Fibroblast of lung (primary cell): Measurements from ENCODE around the gene ARHGEF40. TPM values are rescaled to one million over a fixed set of nuclear protein-coding genes. Genes with fewer than 3 reads are reported as not detected.

Experiments
- DNase-seq, 2 donors: peaks; one replicate each; pipeline versions ENCODE4 v3.0.0 to v3.0.0-alpha.2; 2010; ENCODE audit warnings: low read depth in 2 of 2
- H2AFZ ChIP-seq: 2 replicates; pipeline ENCODE4 v1.5.1; 2012; ENCODE audit warnings: low read length, control low read depth, inconsistent platforms
- H3K27ac ChIP-seq: 2 replicates; pipeline ENCODE4 v1.5.1; 2011; ENCODE audit warnings: low read length, control low read depth; ENCODE audit not compliant: insufficient read depth
- H3K27me3 ChIP-seq: 2 replicates; pipeline ENCODE4 v1.5.1; 2011; ENCODE audit warnings: mild to moderate bottlenecking, low read length; ENCODE audit not compliant: control insufficient read depth, insufficient read depth
- H3K36me3 ChIP-seq: 2 replicates; pipeline ENCODE4 v1.5.1; 2011; ENCODE audit warnings: low read length; ENCODE audit not compliant: control insufficient read depth, insufficient read depth
- H3K4me1 ChIP-seq: 2 replicates; pipeline ENCODE4 v1.5.1; 2011; ENCODE audit warnings: low read length; ENCODE audit not compliant: control insufficient read depth, insufficient read depth; ENCODE audit errors: extremely low read depth
- H3K4me2 ChIP-seq: 2 replicates; pipeline ENCODE4 v1.5.1; 2011; ENCODE audit warnings: low read length, control low read depth; ENCODE audit not compliant: insufficient read depth; ENCODE audit errors: extremely low read depth
- H3K4me3 ChIP-seq, 4 experiments: fragments of 200-600 bp in 1 of 4; sonication (generic) in 1 of 4; replicated peaks in 1 of 4; 2 replicates each; pipeline ENCODE4 v1.5.1; 2011 to 2016; ENCODE audit warnings: low read length in 4 of 4, low read depth in 3 of 4, mild to moderate bottlenecking in 3 of 4, control low read depth in 2 of 4, inconsistent platforms in 1 of 4, mixed read lengths in 1 of 4; ENCODE audit not compliant: insufficient read depth in 1 of 4; ENCODE audit errors: control extremely low read depth in 1 of 4
- H3K79me2 ChIP-seq: 2 replicates; pipeline ENCODE4 v1.5.1; 2012; ENCODE audit warnings: mild to moderate bottlenecking, low read length, inconsistent platforms; ENCODE audit not compliant: control insufficient read depth, insufficient read depth
- H3K9ac ChIP-seq: 2 replicates; pipeline ENCODE4 v1.5.1; 2011; ENCODE audit warnings: mild to moderate bottlenecking, low read length, control low read depth; ENCODE audit not compliant: insufficient read depth
- H3K9me3 ChIP-seq: 2 replicates; pipeline ENCODE4 v1.5.1; 2012; ENCODE audit warnings: low read depth, low read length; ENCODE audit not compliant: control insufficient read depth, insufficient read depth
- H4K20me1 ChIP-seq: 2 replicates; pipeline ENCODE4 v1.5.1; 2011; ENCODE audit warnings: low read length; ENCODE audit not compliant: control insufficient read depth, insufficient read depth; ENCODE audit errors: extremely low read depth
- CTCF ChIP-seq, 2 donors: IDR thresholded peaks in 1 of 2; conservative IDR thresholded peaks in 1 of 2; 1 replicate in 1 of 2; 2 replicates in 1 of 2; pipeline ENCODE4 v1.5.1; 2011 to 2012; ENCODE audit warnings: low read length in 2 of 2, control low read depth in 1 of 2, inconsistent platforms in 1 of 2, low read depth in 1 of 2, mild to moderate bottlenecking in 1 of 2
- EZH2 ChIP-seq: IDR thresholded peaks from 2 replicates; pipeline ENCODE4 v1.5.1; 2012; ENCODE audit warnings: low read length, control low read depth, mild to moderate bottlenecking; ENCODE audit errors: missing control alignments
- polyA plus RNA-seq, 2 donors: library from polyadenylated mRNA; depleted of rRNA in 1 of 2; stranded (reverse) in 1 of 2; unstranded in 1 of 2; fragments of >200 nt; gene quantifications; 2 replicates each; pipeline ENCODE4 v1.2.1, GENCODE V29; 2011 to 2012; ENCODE audit warnings: missing spikeins in 1 of 2
- total RNA-seq: library from RNA; depleted of rRNA; stranded (reverse); fragments of >200 nt; gene quantifications from 2 replicates; pipeline ENCODE4 v1.2.1, GENCODE V29; 2014

Gene ARHGEF40
- total and polyA plus RNA-seq, 2 donors (not counting 1 experiment from before 2014, with no cell fraction given) = 18.2 to 23.6 TPM

- Histone ChIP-seq H3K9ac (no peak overlapping the region), H3K27me3 (no peaks in the 10 kb centered on the region), H2AFZ (no peak overlapping the region), H3K27ac (peak overlapping the region; percentile 96), H3K4me2 (peak overlapping the region; percentile 49), H3K36me3 (peaks cover 24% of the 10 kb centered on the region), H3K4me3 (no peak overlapping the region), H4K20me1 (no peaks in the 10 kb centered on the region), H3K4me1 (peaks cover 11% of the 10 kb centered on the region), H3K9me3 (no peaks in the 10 kb centered on the region), H3K79me2 (peaks cover 2% of the 10 kb centered on the region)
- TF ChIP-seq CTCF (conservative IDR thresholded peaks at IDR 0.05 in 1 of 2, IDR thresholded peaks at IDR 0.05 in 1 of 2; ENCODE audit: low read depth in 1 of 2, low read length in 2 of 2) (no peak), EZH2 (no peak)
- DNase-seq = no peak
Observed at GRCh38 chr14:21072781-21073339, 2.8 kb downstream of the ARHGEF40 start.

- H3K9ac ChIP-seq = no peak overlapping the region
- no peak for TF ChIP-seq CTCF (conservative IDR thresholded peaks at IDR 0.05 in 1 of 2, IDR thresholded peaks at IDR 0.05 in 1 of 2; ENCODE audit: low read depth in 1 of 2, low read length in 2 of 2)
- H3K27me3 ChIP-seq = no peaks in the 10 kb centered on the region
- H3K4me2 ChIP-seq = no peak overlapping the region
- H3K79me2 ChIP-seq = peaks cover 2% of the 10 kb centered on the region
- DNase-seq = no peak
- no peak overlapping the region for H2AFZ ChIP-seq
- H3K27ac ChIP-seq = no peak overlapping the region
- H3K36me3 ChIP-seq = peaks cover 28% of the 10 kb centered on the region
- H3K4me3 ChIP-seq = no peak overlapping the region
- no peaks in the 10 kb centered on the region for H3K9me3 ChIP-seq
- peaks cover 9% of the 10 kb centered on the region for H3K4me1 ChIP-seq
- no peaks in the 10 kb centered on the region for H4K20me1 ChIP-seq
Observed at GRCh38 chr14:21073921-21074320, 3.8 kb downstream of the ARHGEF40 start.

GRCh38 chr14:21074398-21075272, 4.5 kb downstream of the ARHGEF40 start:
- peaks cover 9% of the 10 kb centered on the region for H3K4me1 ChIP-seq
- H3K79me2 ChIP-seq = peaks cover 2% of the 10 kb centered on the region
- H3K36me3 ChIP-seq = peaks cover 28% of the 10 kb centered on the region
- no peak for DNase-seq
- no peak overlapping the region for H3K4me2 ChIP-seq
- TF ChIP-seq EZH2 (no peak), CTCF (conservative IDR thresholded peaks at IDR 0.05 in 1 of 2, IDR thresholded peaks at IDR 0.05 in 1 of 2; ENCODE audit: low read depth in 1 of 2, low read length in 2 of 2) (no peak)
- H4K20me1 ChIP-seq = no peaks in the 10 kb centered on the region
- no peaks in the 10 kb centered on the region for H3K27me3 ChIP-seq
- no peak overlapping the region for H3K4me3 ChIP-seq
- H2AFZ ChIP-seq = no peak overlapping the region
- H3K27ac ChIP-seq = no peak overlapping the region
- H3K9ac ChIP-seq = no peak overlapping the region
- H3K9me3 ChIP-seq = no peaks in the 10 kb centered on the region
